ENCODE measurements around the gene MRPS34. TPM values are rescaled to one million over a fixed set of nuclear protein-coding genes. Genes with fewer than 3 reads are reported as not detected.

MRPS34 gene
- total RNA-seq, 4 donors from 2014 or later: 47.1 to 75.2 (median 64.2) TPM

GRCh38 chr16:1749152-1750117 lies 23.5 kb downstream of the MRPS34 start:
- Histone ChIP-seq H3K4me3 (no peak overlapping the region), H3K4me1 (no peaks in the 10 kb centered on the region), H3K27me3 (no peaks in the 10 kb centered on the region), H3K36me3 (peaks cover 49 to 100% (median 96%) of the 10 kb centered on the region in 4 donors), H3K9me3 (no peaks in the 10 kb centered on the region), H3K27ac (replicated peaks in 1 of 4) (no peak overlapping the region)
- TF ChIP-seq CTCF (IDR thresholded peaks at IDR 0.05): no peak
- no peak for TF ChIP-seq EP300 (IDR thresholded peaks at IDR 0.05)
- TF ChIP-seq POLR2AphosphoS5 (IDR thresholded peaks at IDR 0.05): no peak
- no peak for TF ChIP-seq POLR2A (IDR thresholded peaks at IDR 0.05; ENCODE audit: low read depth)
- intact Hi-C loops (cut with DNase I): no loop called here
- no peak for DNase-seq (ENCODE audit: extremely low spot score)
- 96% methylated on average over 19 of the region's 29 CpGs for WGBS

- H3K9me3 ChIP-seq: no peaks in the 10 kb centered on the region
- no peak for DNase-seq (ENCODE audit: extremely low spot score)
- no peak overlapping the region for H3K4me3 ChIP-seq
- no peak for TF ChIP-seq POLR2AphosphoS5 (IDR thresholded peaks at IDR 0.05)
- no peak for TF ChIP-seq CTCF (IDR thresholded peaks at IDR 0.05)
- no peak for TF ChIP-seq EP300 (IDR thresholded peaks at IDR 0.05)
- TF ChIP-seq POLR2A (IDR thresholded peaks at IDR 0.05; ENCODE audit: low read depth): no peak
- H3K27ac ChIP-seq (replicated peaks in 1 of 4): no peak overlapping the region
- H3K27me3 ChIP-seq: no peaks in the 10 kb centered on the region
- intact Hi-C loops (cut with DNase I): no loop called here
- no peaks in the 10 kb centered on the region for H3K4me1 ChIP-seq
- 83% methylated on average over 2 of the region's 11 CpGs for WGBS
- H3K36me3 ChIP-seq: peaks cover 47 to 100% (median 99%) of the 10 kb centered on the region in 4 donors
Observed at GRCh38 chr16:1747934-1748333, 25.0 kb downstream of the MRPS34 start.

- intact Hi-C loops (cut with DNase I): no loop called here
- no peaks in the 10 kb centered on the region for H3K9me3 ChIP-seq
- no peak overlapping the region for H3K4me3 ChIP-seq
- no peak for DNase-seq (ENCODE audit: extremely low spot score)
- peaks cover 39 to 96% (median 91%) of the 10 kb centered on the region in 4 donors for H3K36me3 ChIP-seq
- 80% methylated on average over 9 of the region's 31 CpGs for WGBS
- H3K27me3 ChIP-seq: no peaks in the 10 kb centered on the region
- TF ChIP-seq POLR2AphosphoS5 (IDR thresholded peaks at IDR 0.05): no peak
- TF ChIP-seq EP300 (IDR thresholded peaks at IDR 0.05): no peak
- no peak for TF ChIP-seq POLR2A (IDR thresholded peaks at IDR 0.05; ENCODE audit: low read depth)
- no peak for TF ChIP-seq CTCF (IDR thresholded peaks at IDR 0.05)
- H3K27ac ChIP-seq (replicated peaks in 1 of 4): no peak overlapping the region
- no peaks in the 10 kb centered on the region for H3K4me1 ChIP-seq
Observed at GRCh38 chr16:1746693-1747195, 26.2 kb downstream of the MRPS34 start.

- WGBS: 94% methylated on average over 24 of the region's 29 CpGs
- Histone ChIP-seq H3K27ac (replicated peaks in 1 of 4) (no peak overlapping the region), H3K27me3 (no peaks in the 10 kb centered on the region), H3K36me3 (peaks cover 40 to 96% (median 91%) of the 10 kb centered on the region in 4 donors), H3K4me1 (no peaks in the 10 kb centered on the region), H3K4me3 (no peak overlapping the region), H3K9me3 (no peaks in the 10 kb centered on the region)
- no peak for TF ChIP-seq POLR2AphosphoS5 (IDR thresholded peaks at IDR 0.05)
- TF ChIP-seq EP300 (IDR thresholded peaks at IDR 0.05): no peak
- no peak for TF ChIP-seq CTCF (IDR thresholded peaks at IDR 0.05)
- TF ChIP-seq POLR2A (IDR thresholded peaks at IDR 0.05; ENCODE audit: low read depth): no peak
- intact Hi-C loops (cut with DNase I): no loop called here
- DNase-seq (ENCODE audit: extremely low spot score): no peak
Observed at GRCh38 chr16:1745900-1746692, 26.8 kb downstream of the MRPS34 start.
